Adipocyte (in vitro differentiated cells): ENCODE measurements around the gene CCDC27.

Experiments used
- DNase-seq: peaks from one replicate; pipeline ENCODE4 v3.0.0-alpha.2; 2015; ENCODE audit warnings: low read depth
- H3K27me3 ChIP-seq: replicated peaks from 2 replicates; pipeline ENCODE4 v1.7.0; 2013; ENCODE audit warnings: mild to moderate bottlenecking, low read length, moderate library complexity; ENCODE audit not compliant: control insufficient read depth, insufficient read depth
- H3K36me3 ChIP-seq: 2 replicates; pipeline ENCODE4 v1.7.0; 2013; ENCODE audit warnings: low read length, mild to moderate bottlenecking, moderate library complexity; ENCODE audit not compliant: control insufficient read depth, insufficient read depth, severe bottlenecking
- H3K4me1 ChIP-seq: 2 replicates; pipeline ENCODE4 v1.7.0; 2013; ENCODE audit warnings: mild to moderate bottlenecking, low read length, moderate library complexity; ENCODE audit not compliant: control insufficient read depth, insufficient read depth
- H3K4me3 ChIP-seq: 2 replicates; pipeline ENCODE4 v1.7.0; 2013; ENCODE audit warnings: mild to moderate bottlenecking, low read length, moderate library complexity
- H3K9ac ChIP-seq: 2 replicates; pipeline ENCODE4 v1.7.0; 2013; ENCODE audit warnings: mild to moderate bottlenecking, low read length, moderate library complexity
- H3K9me3 ChIP-seq: 2 replicates; pipeline ENCODE4 v1.7.0; 2013; ENCODE audit warnings: mild to moderate bottlenecking, low read length, moderate library complexity; ENCODE audit not compliant: control insufficient read depth

The CCDC27 gene

DNA sequence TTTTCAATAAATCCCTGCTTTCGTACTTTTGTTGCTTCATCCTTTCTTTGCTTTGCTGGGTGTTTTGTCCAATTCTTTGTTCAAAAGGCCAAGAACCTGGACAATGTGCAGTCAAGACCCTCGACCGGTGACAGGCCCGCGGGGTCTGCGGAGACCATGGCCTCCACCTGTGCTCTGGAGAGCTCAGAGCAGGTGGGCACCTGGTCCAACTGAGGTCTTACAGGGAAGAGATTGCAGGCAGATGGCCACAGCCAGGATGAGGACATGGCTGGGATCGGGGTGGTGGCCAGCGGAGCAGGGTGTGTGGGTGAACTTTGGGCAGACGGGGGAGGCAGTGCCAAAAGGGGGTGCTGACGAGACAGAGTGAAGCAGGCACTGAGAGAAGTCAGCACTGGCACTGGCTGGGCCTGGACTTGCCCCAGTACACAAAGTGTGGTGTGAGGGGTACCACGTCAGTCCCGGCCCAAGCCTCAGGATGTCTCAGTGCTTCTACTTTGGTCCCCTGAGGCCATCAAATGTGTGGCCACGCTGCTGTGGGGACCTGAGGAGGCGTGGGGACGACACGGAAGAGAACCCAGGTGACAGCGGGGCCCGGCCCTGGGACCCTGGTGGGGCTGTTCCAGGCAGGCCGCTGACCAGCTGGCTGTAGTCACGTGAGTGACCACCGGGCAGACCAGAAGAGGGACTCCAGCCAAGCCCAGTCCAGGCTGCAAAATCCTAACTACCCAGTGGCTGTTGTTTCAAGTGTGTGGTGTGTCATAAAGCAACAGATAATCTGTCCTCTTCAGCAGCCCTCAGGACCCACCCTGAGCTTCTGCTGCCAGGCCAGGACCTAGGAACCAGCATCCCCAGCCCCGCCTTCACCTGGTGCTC is 10.4 kb upstream of the CCDC27 start:
- Histone ChIP-seq H3K36me3 (peaks cover 35% of the 10 kb centered on the region), H3K9me3 (no peaks in the 10 kb centered on the region), H3K4me3 (no peak overlapping the region), H3K27me3 (no peaks in the 10 kb centered on the region), H3K9ac (no peak overlapping the region), H3K4me1 (peaks cover 13% of the 10 kb centered on the region)
- DNase-seq: no peak

DNA sequence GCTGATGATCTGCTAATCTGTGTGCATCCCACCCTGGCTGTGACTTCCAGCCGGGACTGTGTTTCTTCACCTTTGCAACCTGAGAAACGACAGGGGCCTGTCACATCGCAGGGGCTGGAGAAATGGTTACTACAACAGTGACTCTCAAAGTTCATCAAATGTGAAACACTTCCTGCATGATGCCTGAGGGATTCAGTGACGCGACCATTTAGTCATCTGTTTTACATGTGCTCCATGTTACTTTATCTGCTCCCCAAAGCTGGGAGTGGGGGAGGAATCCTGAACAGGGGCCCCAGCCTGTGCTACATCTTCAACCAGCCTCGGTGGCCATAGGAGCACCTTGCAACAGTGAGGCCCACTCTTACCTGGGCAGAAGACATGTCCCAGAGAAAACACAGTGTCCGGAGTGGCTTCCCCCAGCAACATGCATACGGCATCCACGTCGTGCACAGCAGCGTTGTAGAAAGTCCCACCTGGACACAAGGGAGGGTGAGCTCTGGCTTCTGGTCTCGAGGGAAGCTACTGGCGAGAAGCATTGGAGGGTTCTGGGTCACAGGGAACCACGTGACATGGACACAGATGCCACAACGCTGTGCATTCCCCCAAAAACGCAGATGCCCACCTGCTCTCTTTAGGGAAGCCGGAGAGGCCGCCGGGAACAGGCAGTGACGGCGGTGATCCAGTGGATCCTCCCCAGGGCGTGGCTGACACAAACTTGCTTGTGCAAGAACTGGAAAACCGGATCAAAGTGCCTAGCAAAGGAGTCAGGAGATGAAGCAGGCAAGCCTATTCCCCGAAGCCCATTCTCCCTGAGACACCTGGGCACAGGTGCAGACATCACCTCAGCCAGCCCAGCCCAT is 9.6 kb upstream of the CCDC27 start:
- no peak overlapping the region for H3K4me3 ChIP-seq
- H3K9ac ChIP-seq: no peak overlapping the region
- peaks cover 15% of the 10 kb centered on the region for H3K4me1 ChIP-seq
- H3K36me3 ChIP-seq: peaks cover 28% of the 10 kb centered on the region
- no peak for DNase-seq
- H3K9me3 ChIP-seq: no peaks in the 10 kb centered on the region
- H3K27me3 ChIP-seq: no peaks in the 10 kb centered on the region

DNA sequence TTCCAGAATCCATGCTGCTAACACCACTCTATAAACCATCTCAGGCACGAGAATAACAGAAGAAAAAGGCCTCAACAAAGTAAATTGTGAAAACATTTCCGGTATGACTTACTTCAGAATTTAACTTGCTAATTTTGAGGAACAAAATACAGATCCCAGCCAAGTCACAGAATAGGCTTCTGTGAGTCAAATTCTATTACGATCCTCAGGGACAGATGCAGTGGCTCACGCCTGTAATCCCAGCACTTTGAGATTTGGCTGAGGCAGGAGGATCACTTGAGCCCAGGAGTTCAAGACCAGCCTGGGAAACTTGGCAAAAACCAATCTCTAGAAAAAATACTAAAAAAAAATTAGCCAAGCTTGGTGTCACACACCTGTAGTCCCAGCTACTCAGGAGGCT is 8.8 kb upstream of the CCDC27 start:
- H3K9me3 ChIP-seq: no peaks in the 10 kb centered on the region
- H3K4me1 ChIP-seq: peaks cover 16% of the 10 kb centered on the region
- H3K4me3 ChIP-seq: no peak overlapping the region
- no peak for DNase-seq
- H3K36me3 ChIP-seq: peaks cover 22% of the 10 kb centered on the region
- H3K9ac ChIP-seq: no peak overlapping the region
- H3K27me3 ChIP-seq: no peaks in the 10 kb centered on the region

- no peak overlapping the region for H3K4me3 ChIP-seq
- no peaks in the 10 kb centered on the region for H3K27me3 ChIP-seq
- peaks cover 16% of the 10 kb centered on the region for H3K4me1 ChIP-seq
- no peak overlapping the region for H3K9ac ChIP-seq
- H3K36me3 ChIP-seq: peaks cover 19% of the 10 kb centered on the region
- DNase-seq: no peak
- H3K9me3 ChIP-seq: no peaks in the 10 kb centered on the region
Measured at GRCh38 chr1:3743826-3744225, 8.4 kb upstream of the CCDC27 start.

DNA sequence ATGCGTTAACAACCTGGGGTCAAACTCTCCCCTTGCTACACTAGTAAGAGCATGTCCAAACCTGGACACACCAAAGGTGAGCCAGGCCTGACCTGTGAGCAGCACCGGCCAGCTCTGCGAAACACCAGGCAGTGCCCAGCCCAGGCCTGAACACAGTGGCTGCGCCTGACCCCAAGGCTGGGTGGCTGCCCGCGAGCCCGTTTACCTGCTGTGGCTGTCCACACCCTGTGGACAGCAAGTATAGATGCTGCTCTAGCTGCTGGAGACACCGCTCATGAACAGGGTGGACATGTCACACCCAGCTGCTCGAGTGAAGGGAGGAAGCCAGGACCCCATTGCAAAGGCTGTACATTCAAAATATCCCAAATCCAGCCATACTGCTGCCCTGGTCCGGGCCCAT is 7.6 kb upstream of the CCDC27 start:
- DNase-seq: no peak
- Histone ChIP-seq H3K9ac (no peak overlapping the region), H3K4me1 (peaks cover 16% of the 10 kb centered on the region), H3K4me3 (no peak overlapping the region), H3K27me3 (peaks cover 4% of the 10 kb centered on the region), H3K36me3 (peaks cover 15% of the 10 kb centered on the region), H3K9me3 (no peaks in the 10 kb centered on the region)

DNA sequence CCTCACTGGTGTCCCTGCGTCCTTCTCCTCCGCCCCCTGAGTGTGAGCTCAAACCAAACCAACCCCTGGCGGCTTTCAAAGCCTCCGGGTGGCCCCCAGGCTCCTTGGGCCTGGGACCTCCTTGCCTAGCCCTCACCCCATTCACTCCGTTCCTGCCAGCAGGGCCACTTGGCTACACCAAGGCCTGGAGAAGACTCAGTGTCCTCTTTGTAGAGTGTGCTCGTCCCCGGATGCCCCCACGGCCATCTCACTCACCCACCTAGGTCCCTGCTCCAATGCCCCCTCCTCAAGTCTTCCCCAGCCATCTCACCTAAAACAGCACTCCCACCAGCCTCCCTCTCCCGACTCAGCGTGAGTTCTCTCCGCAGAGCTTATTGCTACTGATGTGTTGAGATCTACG is 7.2 kb upstream of the CCDC27 start:
- DNase-seq: no peak
- H3K4me1 ChIP-seq: peaks cover 16% of the 10 kb centered on the region
- H3K4me3 ChIP-seq: no peak overlapping the region
- no peak overlapping the region for H3K9ac ChIP-seq
- H3K27me3 ChIP-seq: peaks cover 4% of the 10 kb centered on the region
- peaks cover 15% of the 10 kb centered on the region for H3K36me3 ChIP-seq
- no peaks in the 10 kb centered on the region for H3K9me3 ChIP-seq

DNA sequence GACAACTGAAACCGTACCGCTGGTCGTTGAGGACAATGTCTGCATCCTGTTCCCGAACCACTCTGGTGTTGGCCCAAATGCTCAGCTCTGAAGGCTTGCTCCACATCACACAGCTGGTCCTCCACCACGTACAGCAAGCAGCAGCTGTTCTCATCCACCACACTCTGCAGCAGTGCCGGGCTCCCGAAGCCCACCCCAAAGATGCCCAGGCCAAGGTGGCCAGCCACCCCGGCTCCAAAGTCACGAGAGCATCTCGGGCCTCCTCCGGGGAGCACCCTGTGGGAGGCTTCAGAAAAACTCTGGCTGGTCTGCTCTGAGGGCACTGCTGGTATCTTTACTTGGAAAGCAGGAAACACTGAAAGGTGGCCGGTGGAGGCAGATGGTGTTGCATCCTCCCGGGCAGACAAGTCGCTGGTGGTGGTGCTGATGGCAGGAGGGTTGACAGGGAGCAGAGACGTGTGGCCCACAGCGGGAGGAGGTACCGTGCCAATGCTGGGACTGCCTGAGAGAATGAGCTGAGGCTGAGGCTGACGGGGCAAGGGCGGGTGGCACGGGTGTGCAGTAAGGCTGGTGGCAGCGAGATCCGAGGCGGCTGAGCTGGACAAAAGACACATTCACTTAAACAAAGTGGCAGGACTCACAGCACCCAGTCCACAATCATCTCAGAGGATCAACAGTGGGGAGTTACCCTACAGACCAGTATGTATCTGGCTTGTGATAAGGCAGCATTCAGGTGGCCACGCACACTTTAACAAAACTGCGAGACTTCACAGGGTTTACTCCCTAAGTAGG is 6.5 kb upstream of the CCDC27 start:
- Histone ChIP-seq H3K9ac (peak overlapping the region; percentile 83), H3K27me3 (peaks cover 10% of the 10 kb centered on the region), H3K36me3 (peaks cover 15% of the 10 kb centered on the region), H3K4me1 (peaks cover 16% of the 10 kb centered on the region), H3K9me3 (no peaks in the 10 kb centered on the region), H3K4me3 (no peak overlapping the region)
- DNase-seq: no peak

DNA sequence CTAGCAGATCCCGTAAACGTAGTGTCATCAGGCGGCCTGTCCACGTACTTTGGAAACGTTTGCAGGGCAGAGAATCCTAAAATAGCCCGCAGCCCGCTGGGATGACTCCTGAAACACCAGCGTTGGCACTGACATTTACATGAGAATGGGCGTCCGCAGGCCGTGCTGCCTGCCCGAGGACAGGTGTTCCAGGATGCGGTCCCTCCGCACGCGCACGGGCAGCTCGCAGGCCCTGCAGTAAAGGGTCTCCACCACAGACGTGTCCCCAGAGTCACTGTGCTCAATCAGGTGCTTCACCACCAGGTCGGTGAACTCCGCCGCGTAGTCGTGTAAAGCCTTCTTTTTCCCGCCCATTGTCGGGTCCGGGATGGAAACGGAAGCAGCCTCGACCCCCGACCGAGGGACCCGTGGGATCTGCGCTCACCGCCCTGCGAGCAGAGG is 5.8 kb upstream of the CCDC27 start:
- Histone ChIP-seq H3K27me3 (peaks cover 16% of the 10 kb centered on the region), H3K36me3 (peaks cover 15% of the 10 kb centered on the region), H3K9ac (peak overlapping the region; percentile 83), H3K4me1 (peaks cover 16% of the 10 kb centered on the region), H3K4me3 (peak overlapping the region; percentile 86), H3K9me3 (no peaks in the 10 kb centered on the region)
- DNase-seq: no peak

DNA sequence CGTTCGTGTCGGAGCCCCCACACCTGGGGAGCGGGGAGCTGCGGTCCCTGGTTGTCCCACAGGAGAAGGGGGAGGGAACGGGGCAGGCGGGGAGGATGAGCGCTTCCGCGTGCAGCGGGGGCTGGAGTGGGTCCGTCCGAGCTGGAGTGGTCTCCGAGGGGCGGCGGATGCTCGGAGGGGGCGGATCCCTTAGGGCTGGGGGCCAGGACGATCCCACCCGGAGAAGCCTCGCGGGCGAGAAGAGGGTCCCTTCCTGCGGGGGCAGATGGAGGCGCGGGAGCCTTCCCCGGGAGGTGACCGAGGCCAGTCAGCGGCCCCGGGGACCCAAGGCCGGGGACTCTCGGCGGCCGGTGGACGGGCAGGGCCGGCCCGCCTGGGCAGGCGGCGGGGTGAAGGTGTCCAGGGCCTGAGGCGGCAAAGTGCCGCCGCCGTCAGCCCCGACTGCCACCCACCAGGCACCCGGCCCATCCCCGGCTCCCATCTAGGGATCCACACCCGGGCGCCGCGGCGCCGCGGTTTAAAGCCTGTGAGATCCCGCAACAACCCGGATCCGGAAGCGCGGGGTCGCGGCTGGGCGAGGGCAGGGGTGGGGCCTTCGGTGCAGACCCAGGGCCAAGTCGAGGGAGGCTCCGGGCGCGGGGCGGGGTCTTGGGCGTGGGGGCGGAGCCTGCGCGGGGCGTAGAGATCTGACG is 5.3 kb upstream of the CCDC27 start:
- H3K9me3 ChIP-seq: no peaks in the 10 kb centered on the region
- H3K36me3 ChIP-seq: peaks cover 10% of the 10 kb centered on the region
- H3K4me1 ChIP-seq: peaks cover 16% of the 10 kb centered on the region
- DNase-seq: peak; percentile 86
- H3K9ac ChIP-seq: peak overlapping the region; percentile 83
- peak overlapping the region; percentile 86 for H3K4me3 ChIP-seq
- peaks cover 18% of the 10 kb centered on the region for H3K27me3 ChIP-seq

GRCh38 chr1:3747522-3747848 is 4.8 kb upstream of the CCDC27 start:
- H3K4me3 ChIP-seq: peak overlapping the region; percentile 86
- no peak for DNase-seq
- H3K27me3 ChIP-seq: peaks cover 23% of the 10 kb centered on the region
- H3K9me3 ChIP-seq: no peaks in the 10 kb centered on the region
- H3K9ac ChIP-seq: peak overlapping the region; percentile 83
- H3K36me3 ChIP-seq: peaks cover 5% of the 10 kb centered on the region
- peaks cover 16% of the 10 kb centered on the region for H3K4me1 ChIP-seq
